GM21390 (cell line): ENCODE results near the gene FUT4.

Experiments
- ATAC-seq: cut with Tn5 transposase; IDR thresholded peaks from one replicate; pipeline ENCODE4 v1.9.1; 2021; ENCODE audit not compliant: unreplicated experiment

Gene FUT4

DNA sequence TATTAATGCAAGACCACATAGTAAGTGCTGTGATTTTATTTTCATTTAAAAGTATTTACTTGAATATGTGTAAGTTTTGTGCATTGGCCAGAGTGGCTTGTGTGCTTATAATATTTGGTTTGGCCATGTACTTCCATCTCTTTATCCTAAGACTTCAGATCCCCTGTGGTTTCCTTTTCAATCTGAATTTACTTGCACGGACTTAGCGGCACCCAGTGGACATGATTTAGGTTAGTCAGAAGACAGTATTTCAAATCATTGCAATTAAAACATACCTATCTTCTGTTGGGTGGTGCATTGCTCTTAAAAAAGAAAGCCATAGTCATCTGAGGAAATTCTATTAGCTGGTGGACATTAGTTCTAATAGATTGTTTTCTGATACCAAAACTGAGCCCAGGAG is 54.2 kb downstream of the FUT4 start:
- no peak for ATAC-seq
